Peyer's patch (tissue), 4 donors: ENCODE data around the gene MRPL38.

Experiments
- POLR2A ChIP-seq, 2 donors: fragments of 450-650 bp; IDR thresholded peaks; one replicate each; pipeline ENCODE4 v1.5.1; 2017; ENCODE audit warnings: antibody characterized with exemption in 2 of 2, mild to moderate bottlenecking in 2 of 2, moderate library complexity in 2 of 2
- TF ChIP-seq, protein P1 (sequence below), 6 experiments: fragments of 450-650 bp in 4 of 6; fragments of 200-600 bp in 2 of 6; sonication (generic) in 1 of 6; IDR thresholded peaks; one replicate each; pipeline ENCODE4 v1.5.1; 2017 to 2019; ENCODE audit warnings: antibody characterized with exemption in 6 of 6, mild to moderate bottlenecking in 3 of 6, moderate library complexity in 1 of 6

DNA sequence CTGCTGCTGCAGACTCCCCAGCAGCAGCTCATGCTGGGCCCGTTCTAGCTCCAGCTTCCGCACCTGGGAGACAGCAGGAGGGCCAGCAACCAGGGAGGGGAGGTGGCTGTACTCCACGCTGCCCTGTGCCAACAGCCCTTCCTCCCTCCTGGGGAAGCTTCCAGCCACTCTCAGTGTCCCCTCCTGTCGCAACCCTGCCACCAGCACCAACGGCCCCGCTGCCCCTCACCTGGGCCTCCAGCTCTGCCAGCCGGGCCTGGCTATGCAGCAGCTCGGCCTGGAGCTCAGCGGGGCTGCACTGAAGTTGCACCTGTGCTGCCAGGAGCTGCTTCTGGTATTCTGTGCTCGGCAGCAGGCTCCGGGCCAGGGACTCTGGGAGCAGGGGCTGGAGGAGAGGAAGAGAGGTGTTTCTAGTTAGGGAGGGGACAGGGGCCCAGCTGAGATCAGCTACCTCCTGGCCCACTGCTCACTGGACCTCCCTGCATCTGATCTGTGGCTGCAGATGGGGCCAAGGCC is 15.4 kb upstream of the MRPL38 start:
- TF ChIP-seq, protein P1, sequence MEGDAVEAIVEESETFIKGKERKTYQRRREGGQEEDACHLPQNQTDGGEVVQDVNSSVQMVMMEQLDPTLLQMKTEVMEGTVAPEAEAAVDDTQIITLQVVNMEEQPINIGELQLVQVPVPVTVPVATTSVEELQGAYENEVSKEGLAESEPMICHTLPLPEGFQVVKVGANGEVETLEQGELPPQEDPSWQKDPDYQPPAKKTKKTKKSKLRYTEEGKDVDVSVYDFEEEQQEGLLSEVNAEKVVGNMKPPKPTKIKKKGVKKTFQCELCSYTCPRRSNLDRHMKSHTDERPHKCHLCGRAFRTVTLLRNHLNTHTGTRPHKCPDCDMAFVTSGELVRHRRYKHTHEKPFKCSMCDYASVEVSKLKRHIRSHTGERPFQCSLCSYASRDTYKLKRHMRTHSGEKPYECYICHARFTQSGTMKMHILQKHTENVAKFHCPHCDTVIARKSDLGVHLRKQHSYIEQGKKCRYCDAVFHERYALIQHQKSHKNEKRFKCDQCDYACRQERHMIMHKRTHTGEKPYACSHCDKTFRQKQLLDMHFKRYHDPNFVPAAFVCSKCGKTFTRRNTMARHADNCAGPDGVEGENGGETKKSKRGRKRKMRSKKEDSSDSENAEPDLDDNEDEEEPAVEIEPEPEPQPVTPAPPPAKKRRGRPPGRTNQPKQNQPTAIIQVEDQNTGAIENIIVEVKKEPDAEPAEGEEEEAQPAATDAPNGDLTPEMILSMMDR (IDR thresholded peaks at IDR 0.05), result no peak
- no peak for TF ChIP-seq POLR2A (IDR thresholded peaks at IDR 0.05)
